GM12872 (cell line): Measurements from ENCODE around the gene LAMA2.

Experiments used
- CTCF ChIP-seq: IDR thresholded peaks from 3 replicates; pipeline ENCODE4 v1.5.1; 2011; ENCODE audit warnings: low read depth, mild to moderate bottlenecking, low read length, moderate library complexity; ENCODE audit not compliant: insufficient read depth

Gene LAMA2

GRCh38 chr6:129094147-129094546 lies 211.2 kb downstream of the LAMA2 start:
- TF ChIP-seq CTCF = no peak

GRCh38 chr6:129096651-129097290 lies 213.8 kb downstream of the LAMA2 start:
- TF ChIP-seq CTCF = no peak

- no peak for TF ChIP-seq CTCF
Observed at GRCh38 chr6:129098061-129098553, 215.2 kb downstream of the LAMA2 start.

- no peak for TF ChIP-seq CTCF
Observed at GRCh38 chr6:129099696-129100095, 216.8 kb downstream of the LAMA2 start.

- no peak for TF ChIP-seq CTCF
Observed at GRCh38 chr6:129100164-129100563, 217.2 kb downstream of the LAMA2 start.

GRCh38 chr6:129102741-129103140 lies 219.8 kb downstream of the LAMA2 start:
- TF ChIP-seq CTCF = no peak

- no peak for TF ChIP-seq CTCF
Observed at GRCh38 chr6:129104131-129104530, 221.2 kb downstream of the LAMA2 start.
